Hepatocyte (in vitro differentiated cells): ENCODE results near the gene WNT7A. TPM values are rescaled to one million over a fixed set of nuclear protein-coding genes. Genes with fewer than 3 reads are reported as not detected.

Experiments used
- DNase-seq: peaks from one replicate; pipeline ENCODE4 v3.0.0-alpha.2; 2016; ENCODE audit warnings: low spot score
- H2AFZ ChIP-seq: fragments of 200-600 bp; sonication (generic); 2 replicates; pipeline ENCODE4 v1.6.0; 2016; ENCODE audit warnings: antibody characterized with exemption, mild to moderate bottlenecking
- H3K27ac ChIP-seq: fragments of 200-600 bp; sonication (generic); 2 replicates; pipeline ENCODE4 v1.5.1; 2016; ENCODE audit warnings: mild to moderate bottlenecking
- H3K27me3 ChIP-seq: fragments of 200-600 bp; sonication (generic); 2 replicates; pipeline ENCODE4 v1.6.1; 2016
- H3K36me3 ChIP-seq: fragments of 200-600 bp; sonication (generic); replicated peaks from 2 replicates; pipeline ENCODE4 v1.5.1; 2016; ENCODE audit warnings: low read depth; ENCODE audit not compliant: insufficient read depth
- H3K4me1 ChIP-seq: fragments of 200-600 bp; sonication (generic); 2 replicates; pipeline ENCODE4 v1.5.1; 2016; ENCODE audit warnings: mild to moderate bottlenecking, moderate library complexity; ENCODE audit not compliant: insufficient read depth
- H3K4me2 ChIP-seq: fragments of 200-600 bp; sonication (generic); 2 replicates; pipeline ENCODE4 v1.6.0; 2016
- H3K4me3 ChIP-seq: fragments of 200-600 bp; sonication (generic); 2 replicates; pipeline ENCODE4 v1.5.1; 2016; ENCODE audit warnings: mild to moderate bottlenecking
- H3K79me2 ChIP-seq: fragments of 200-600 bp; sonication (generic); 2 replicates; pipeline ENCODE4 v1.6.0; 2017; ENCODE audit warnings: mild to moderate bottlenecking
- H3K9me2 ChIP-seq: fragments of 200-600 bp; sonication (generic); replicated peaks from 2 replicates; pipeline ENCODE4 v1.6.0; 2017; ENCODE audit warnings: mild to moderate bottlenecking; ENCODE audit not compliant: insufficient read depth
- H3K9me3 ChIP-seq: fragments of 200-600 bp; sonication (generic); 2 replicates; pipeline ENCODE4 v1.5.1; 2016; ENCODE audit warnings: low read depth, mild to moderate bottlenecking
- H4K20me1 ChIP-seq: fragments of 200-600 bp; sonication (generic); 2 replicates; pipeline ENCODE4 v1.6.0; 2016; ENCODE audit warnings: mild to moderate bottlenecking; ENCODE audit not compliant: insufficient read depth, poor library complexity, severe bottlenecking
- CTCF ChIP-seq: fragments of 200-600 bp; sonication (generic); IDR thresholded peaks from 2 replicates; pipeline ENCODE4 v1.5.1; 2016; ENCODE audit warnings: antibody characterized with exemption, mild to moderate bottlenecking; ENCODE audit not compliant: poor library complexity
- EZH2 ChIP-seq: fragments of 200-600 bp; sonication (generic); IDR thresholded peaks from 2 replicates; pipeline ENCODE4 v1.6.1; 2016; ENCODE audit warnings: antibody characterized with exemption, mild to moderate bottlenecking, borderline replicate concordance
- EZH2phosphoT487 ChIP-seq: fragments of 200-600 bp; sonication (generic); IDR thresholded peaks from one replicate; pipeline ENCODE4 v1.6.1; 2018; ENCODE audit warnings: antibody characterized with exemption, mild to moderate bottlenecking, low read depth, moderate library complexity; ENCODE audit not compliant: unreplicated experiment, severe bottlenecking
- WGBS: methylation state at CpG from one replicate; pipeline ENCODE4 v1.1.6; 2016; ENCODE audit warnings: low lambda C conversion rate; ENCODE audit errors: missing lambda C conversion rate; 5-methylcytosine and 5-hydroxymethylcytosine counted together
- polyA plus RNA-seq: library from polyadenylated mRNA; unstranded; fragments of >200 nt; fragmentation: Nextera tagmentation; extraction: Ambion mirVana; gene quantifications from 2 replicates; pipeline ENCODE4 v1.2.1, GENCODE V29; 2016
- total RNA-seq: library from RNA; depleted of rRNA; stranded (reverse); fragments of >200 nt; gene quantifications from 2 replicates; pipeline ENCODE4 v1.2.3, GENCODE V29; 2014

Gene WNT7A
- total and polyA plus RNA-seq, 2 experiments from 2014 or later = 0.04 to 0.13 TPM

- no peak overlapping the region for H3K4me3 ChIP-seq
- H3K9me3 ChIP-seq = no peaks in the 10 kb centered on the region
- H3K4me1 ChIP-seq = no peaks in the 10 kb centered on the region
- no peaks in the 10 kb centered on the region for H3K79me2 ChIP-seq
- WGBS = 83% methylated on average over 5 of the region's 5 CpGs
- no peaks in the 10 kb centered on the region for H3K36me3 ChIP-seq
- H3K4me2 ChIP-seq = no peak overlapping the region
- H2AFZ ChIP-seq = no peak overlapping the region
- H3K9me2 ChIP-seq = no peaks in the 10 kb centered on the region
- no peak overlapping the region for H3K27ac ChIP-seq
- DNase-seq = no peak
- TF ChIP-seq CTCF = no peak
- no peak for TF ChIP-seq EZH2phosphoT487
- no peak for TF ChIP-seq EZH2
- H3K27me3 ChIP-seq = peaks cover 3% of the 10 kb centered on the region
- H4K20me1 ChIP-seq = no peaks in the 10 kb centered on the region
Measured at GRCh38 chr3:13849018-13849417, 30.9 kb downstream of the WNT7A start.

GRCh38 chr3:13846716-13847570 is 32.9 kb downstream of the WNT7A start:
- H3K27ac ChIP-seq = no peak overlapping the region
- H4K20me1 ChIP-seq = no peaks in the 10 kb centered on the region
- no peak overlapping the region for H2AFZ ChIP-seq
- H3K9me2 ChIP-seq = no peaks in the 10 kb centered on the region
- no peak overlapping the region for H3K4me3 ChIP-seq
- H3K9me3 ChIP-seq = no peaks in the 10 kb centered on the region
- TF ChIP-seq EZH2phosphoT487 = no peak
- no peak for TF ChIP-seq EZH2
- no peak for TF ChIP-seq CTCF
- no peak overlapping the region for H3K4me2 ChIP-seq
- no peaks in the 10 kb centered on the region for H3K79me2 ChIP-seq
- no peaks in the 10 kb centered on the region for H3K36me3 ChIP-seq
- no peak for DNase-seq
- H3K4me1 ChIP-seq = no peaks in the 10 kb centered on the region
- H3K27me3 ChIP-seq = peaks cover 3% of the 10 kb centered on the region
- 87% methylated on average over 16 of the region's 16 CpGs for WGBS

- Histone ChIP-seq H3K4me2 (no peak overlapping the region), H3K79me2 (no peaks in the 10 kb centered on the region), H4K20me1 (no peaks in the 10 kb centered on the region), H2AFZ (no peak overlapping the region), H3K9me2 (no peaks in the 10 kb centered on the region), H3K4me3 (no peak overlapping the region), H3K9me3 (no peaks in the 10 kb centered on the region), H3K27me3 (peaks cover 3% of the 10 kb centered on the region), H3K27ac (no peak overlapping the region), H3K36me3 (no peaks in the 10 kb centered on the region), H3K4me1 (no peaks in the 10 kb centered on the region)
- WGBS = 69% methylated on average over 2 of the region's 2 CpGs
- TF ChIP-seq EZH2phosphoT487 (no peak), EZH2 (no peak), CTCF (no peak)
- no peak for DNase-seq
Measured at GRCh38 chr3:13846238-13846637, 33.6 kb downstream of the WNT7A start.
